IPS DF 4.7 (cell line): Measurements from ENCODE around the gene HLA-DOA.
A peak's percentile ranks its signal among the peaks of the same experiment; 100 is the strongest.

ENCODE experiments used
- DNase-seq: peaks from one replicate; pipeline ENCODE4 v3.0.0-alpha.2; 2013; ENCODE audit warnings: low spot score; ENCODE audit errors: extremely low read depth

HLA-DOA gene

GRCh38 chr6:33017018-33017417 lies 7.6 kb upstream of the HLA-DOA start:
- DNase-seq: no peak

- DNase-seq: no peak
Observed at GRCh38 chr6:33015798-33016197, 6.4 kb upstream of the HLA-DOA start.

DNA sequence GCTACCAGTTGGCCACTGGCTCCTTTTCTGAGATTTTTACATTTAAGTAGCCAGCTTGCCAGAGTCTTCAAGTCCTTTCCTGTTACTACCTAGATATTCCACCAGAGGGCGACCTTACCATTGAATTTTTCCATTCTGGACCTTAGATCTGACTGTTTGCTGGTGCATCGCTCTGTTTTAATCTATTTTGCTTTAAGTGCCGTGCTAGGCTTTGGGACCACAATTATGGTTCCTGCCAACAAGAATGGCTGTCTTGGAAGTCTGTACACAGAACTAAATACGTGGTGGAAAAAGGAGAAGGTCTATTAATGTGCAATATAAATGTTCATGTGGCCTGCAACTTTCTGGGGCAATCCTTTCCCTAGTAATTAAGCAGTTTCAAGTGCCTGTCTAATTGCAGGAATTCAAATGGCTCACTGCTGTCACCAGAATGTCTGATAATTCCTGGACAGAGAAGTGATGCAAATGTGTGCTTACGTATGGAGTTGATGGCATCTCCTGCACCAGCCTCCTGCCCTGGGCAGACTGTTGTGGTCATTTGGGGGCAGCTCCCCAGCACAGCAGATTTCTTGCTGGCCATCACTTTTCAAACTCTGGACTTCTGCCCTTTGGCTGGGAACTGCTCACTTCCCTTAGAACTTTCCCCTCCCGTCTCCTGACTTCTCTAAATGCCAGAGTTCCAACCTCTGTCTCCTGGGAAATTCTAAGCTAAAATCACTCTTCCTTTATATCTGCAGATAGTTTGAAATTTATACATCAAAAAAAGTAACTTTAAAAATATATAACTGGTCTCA lies 5.6 kb upstream of the HLA-DOA start:
- peak; percentile 81 for DNase-seq

GRCh38 chr6:33013608-33014007 lies 4.2 kb upstream of the HLA-DOA start:
- DNase-seq: no peak

DNA sequence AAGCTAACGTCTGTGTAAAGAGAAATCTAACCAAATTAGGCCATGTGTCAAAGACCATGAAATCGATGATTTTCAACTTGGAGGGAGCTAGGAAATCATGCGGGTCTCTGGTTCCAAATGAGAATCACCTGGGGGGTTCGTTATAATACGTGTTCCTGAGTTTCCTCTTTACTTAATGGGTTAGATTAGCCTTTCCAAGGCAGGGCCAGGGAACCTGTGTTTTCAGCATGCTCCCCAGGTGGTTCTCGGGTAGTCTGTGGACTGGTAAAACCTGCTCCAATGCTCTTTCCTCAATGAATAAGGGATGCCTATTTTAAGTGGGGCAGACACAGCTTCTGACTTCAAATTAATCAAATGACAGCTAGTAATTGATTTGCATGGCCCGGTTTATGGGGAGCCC lies 965 bp upstream of the HLA-DOA start:
- no peak for DNase-seq

DNA sequence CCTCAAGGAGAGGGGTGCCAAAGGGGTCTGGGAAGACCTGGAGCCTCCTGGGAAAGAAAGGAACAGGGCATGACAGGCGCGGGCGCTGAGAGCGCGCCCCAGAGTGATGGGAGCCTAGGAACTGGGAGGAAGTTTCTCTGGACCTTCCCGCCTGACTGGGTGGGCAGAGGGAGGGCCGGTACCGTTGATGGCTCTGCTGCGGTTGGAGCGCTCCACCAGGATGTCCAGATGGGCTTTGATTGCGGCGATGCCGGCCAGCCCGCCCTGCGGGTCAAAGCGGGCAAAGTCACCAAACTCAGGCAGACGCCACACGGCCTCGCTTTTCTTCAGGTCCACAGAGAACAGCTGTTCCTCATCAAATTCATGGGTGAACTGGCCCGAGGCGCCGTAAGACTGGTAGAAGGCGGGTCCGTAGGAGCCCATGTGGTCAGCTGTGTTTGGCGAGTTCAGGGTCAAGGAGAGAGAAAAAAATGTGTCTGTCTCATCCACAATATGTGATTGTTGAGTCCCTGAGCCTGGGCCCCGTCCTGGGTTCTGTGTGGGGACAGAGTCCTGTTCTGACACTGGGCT lies 1.5 kb downstream of the HLA-DOA start:
- DNase-seq: no peak

- no peak for DNase-seq
Observed at GRCh38 chr6:33004940-33005339, 4.5 kb downstream of the HLA-DOA start.

DNA sequence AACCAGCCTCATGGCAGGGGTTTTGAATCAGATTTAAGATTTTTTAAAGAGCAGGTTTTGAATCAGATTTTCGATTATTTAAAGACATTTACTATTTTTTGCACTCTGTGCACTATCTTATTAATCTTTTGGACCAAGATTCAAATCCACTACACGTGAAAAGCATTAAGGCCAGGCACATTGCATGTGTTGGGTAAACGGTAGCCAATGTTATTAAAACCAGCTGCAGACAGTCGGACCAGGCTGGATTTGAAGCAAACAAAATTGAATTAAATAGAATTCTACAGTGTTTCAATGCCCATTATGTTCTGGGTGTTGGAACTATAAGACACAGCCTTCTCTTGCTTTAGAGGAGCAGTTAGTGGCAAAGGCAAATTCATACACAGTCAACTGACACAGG lies 7.7 kb downstream of the HLA-DOA start:
- DNase-seq: no peak

DNA sequence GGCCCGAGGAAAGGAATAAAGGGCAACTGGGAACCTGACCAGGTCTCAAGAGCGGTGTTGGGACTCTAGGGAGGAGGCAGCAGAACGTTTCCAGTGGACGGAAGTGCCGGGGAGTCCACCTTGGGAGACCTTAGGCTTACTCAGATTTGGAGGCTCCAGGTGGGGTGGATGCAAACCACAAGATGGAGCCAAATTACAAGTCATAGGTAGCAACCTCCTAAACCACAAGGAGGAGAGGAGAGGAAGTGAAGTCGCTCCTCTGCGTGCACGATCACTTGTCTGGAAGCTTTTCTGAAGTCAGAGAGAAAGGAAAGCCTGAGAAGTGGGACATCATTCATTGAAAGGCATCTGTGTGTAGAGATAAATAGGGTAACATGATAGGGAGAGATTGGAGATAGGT lies 9.3 kb downstream of the HLA-DOA start:
- peak; percentile 85 for DNase-seq

GRCh38 chr6:32995448-32995847 lies 13.9 kb downstream of the HLA-DOA start:
- no peak for DNase-seq

- DNase-seq: no peak
Observed at GRCh38 chr6:32993363-32993973, 15.9 kb downstream of the HLA-DOA start.

DNA sequence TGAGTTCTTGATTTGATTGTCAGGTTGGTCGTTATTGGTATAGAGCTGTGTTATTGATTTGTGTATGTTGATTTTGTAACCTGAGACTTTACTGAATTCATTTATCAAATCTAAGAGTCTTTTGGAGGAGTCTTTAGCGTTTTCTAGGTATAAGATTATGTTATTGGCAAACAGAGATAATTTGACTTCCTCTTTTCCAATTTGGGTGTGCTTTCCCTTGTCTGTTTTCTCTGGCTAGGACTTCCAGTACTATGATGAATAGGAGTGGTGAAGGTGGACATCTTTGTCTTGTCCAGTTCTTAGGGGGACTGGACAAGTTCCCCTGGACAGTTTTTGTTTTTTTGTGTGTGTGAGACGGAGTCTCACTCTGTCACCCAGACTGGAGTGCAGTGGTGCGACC lies 17.4 kb downstream of the HLA-DOA start:
- no peak for DNase-seq

GRCh38 chr6:32989368-32989767 lies 20.0 kb downstream of the HLA-DOA start:
- no peak for DNase-seq

GRCh38 chr6:32984622-32985389 lies 24.6 kb downstream of the HLA-DOA start:
- peak; percentile 68 for DNase-seq

DNA sequence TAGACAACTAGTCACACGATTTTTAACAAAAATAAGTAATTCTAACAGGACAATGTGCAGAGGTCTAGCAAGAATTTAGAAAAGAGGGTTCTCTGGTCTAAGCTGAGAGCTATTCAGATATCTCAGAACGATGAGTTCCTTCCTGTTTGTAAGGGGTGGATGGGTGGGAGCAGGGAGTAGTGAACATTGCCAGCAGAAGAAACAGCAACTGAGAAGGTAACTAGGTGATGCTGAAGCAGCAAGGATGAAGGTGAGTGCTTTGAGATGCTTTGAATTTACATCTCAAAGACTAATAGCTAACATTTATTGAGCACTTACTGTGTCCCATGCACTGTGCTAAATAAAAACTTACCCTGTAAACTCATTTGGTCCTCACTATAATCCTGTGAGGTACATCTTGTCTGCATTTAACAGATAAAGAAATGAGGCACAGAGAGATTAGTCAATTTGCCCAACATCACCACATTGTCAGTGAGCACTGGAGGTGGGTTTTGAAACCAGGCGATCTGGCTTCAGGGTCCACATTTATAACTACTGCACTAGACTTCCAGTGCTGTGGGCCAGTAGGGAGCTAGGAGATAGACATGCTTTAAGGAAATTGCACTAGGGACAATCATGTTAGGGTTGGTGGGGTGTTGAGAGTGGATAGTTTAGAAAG lies 25.3 kb downstream of the HLA-DOA start:
- DNase-seq: no peak

DNA sequence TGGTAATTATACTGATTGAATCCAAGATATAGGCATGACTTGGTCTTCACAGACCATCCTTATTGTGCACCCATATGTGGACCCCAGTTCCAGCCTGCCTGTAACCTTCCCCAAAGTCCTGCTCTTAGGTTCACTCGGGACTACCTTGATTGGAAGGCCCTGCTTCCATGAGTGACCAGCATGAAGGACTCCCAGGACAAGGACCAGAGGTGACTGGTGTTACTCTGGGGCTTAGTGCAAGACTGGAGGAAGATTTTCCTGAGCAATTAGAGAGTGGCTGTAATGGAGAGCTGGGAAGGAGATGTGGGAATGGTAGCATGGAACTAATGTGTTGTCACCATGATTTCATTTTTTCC lies 25.9 kb downstream of the HLA-DOA start:
- DNase-seq: no peak

GRCh38 chr6:32982702-32983492 lies 26.5 kb downstream of the HLA-DOA start:
- no peak for DNase-seq

DNA sequence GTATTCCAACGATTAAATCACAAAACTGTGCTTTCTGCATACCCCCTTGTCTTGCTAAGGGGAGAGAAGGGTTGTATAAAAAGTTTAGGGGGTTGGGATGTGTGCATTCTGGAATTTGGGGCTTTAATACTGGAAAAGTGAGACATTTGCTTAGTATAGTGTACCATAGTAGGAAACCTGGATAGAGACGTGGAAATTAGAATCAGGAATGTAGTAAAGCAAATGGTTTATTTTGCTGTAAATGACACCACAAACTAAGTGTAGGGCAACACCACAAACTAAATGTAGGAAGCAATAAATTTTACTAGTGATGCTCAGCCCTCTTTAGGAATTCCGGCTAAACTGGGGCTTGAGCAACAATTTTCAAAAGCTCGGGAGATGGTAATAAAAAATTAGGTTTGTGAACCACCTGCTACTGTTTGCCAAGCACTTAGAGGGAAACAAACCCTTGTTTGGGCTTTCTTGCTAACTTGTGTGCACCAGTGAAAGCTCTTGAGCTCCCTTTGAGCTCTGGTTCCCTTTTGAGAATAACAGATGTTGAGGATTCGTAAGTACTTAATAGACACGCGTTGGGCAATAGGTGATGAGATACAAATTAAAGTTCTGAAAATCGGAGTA lies 27.2 kb downstream of the HLA-DOA start:
- DNase-seq: no peak

DNA sequence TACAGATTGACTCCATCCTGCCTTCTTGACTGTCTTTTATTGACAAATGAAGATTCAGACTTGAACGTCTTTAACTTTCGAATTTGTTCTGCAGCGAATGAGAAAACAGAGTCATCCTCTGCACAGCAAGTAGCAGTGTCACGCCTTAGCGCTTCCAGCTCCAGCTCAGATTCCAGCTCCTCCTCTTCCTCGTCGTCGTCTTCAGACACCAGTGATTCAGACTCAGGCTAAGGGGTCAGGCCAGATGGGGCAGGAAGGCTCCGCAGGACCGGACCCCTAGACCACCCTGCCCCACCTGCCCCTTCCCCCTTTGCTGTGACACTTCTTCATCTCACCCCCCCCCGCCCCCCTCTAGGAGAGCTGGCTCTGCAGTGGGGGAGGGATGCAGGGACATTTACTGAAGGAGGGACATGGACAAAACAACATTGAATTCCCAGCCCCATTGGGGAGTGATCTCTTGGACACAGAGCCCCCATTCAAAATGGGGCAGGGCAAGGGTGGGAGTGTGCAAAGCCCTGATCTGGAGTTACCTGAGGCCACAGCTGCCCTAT lies 28.8 kb downstream of the HLA-DOA start:
- DNase-seq: no peak
